ENCODE data around the gene SUCLA2. TPM values are rescaled to one million over a fixed set of nuclear protein-coding genes. Genes with fewer than 3 reads are reported as not detected.
A peak's percentile ranks its signal among the peaks of the same experiment; 100 is the strongest.
"Not testable (repeated sequence)": the region's sequence is repeated elsewhere in the genome, so short reads cannot be mapped to it uniquely, and the experiment has no call there.

SUCLA2 gene
- total RNA-seq, 2 donors from 2014 or later, result 42.1 to 45.7 TPM

DNA sequence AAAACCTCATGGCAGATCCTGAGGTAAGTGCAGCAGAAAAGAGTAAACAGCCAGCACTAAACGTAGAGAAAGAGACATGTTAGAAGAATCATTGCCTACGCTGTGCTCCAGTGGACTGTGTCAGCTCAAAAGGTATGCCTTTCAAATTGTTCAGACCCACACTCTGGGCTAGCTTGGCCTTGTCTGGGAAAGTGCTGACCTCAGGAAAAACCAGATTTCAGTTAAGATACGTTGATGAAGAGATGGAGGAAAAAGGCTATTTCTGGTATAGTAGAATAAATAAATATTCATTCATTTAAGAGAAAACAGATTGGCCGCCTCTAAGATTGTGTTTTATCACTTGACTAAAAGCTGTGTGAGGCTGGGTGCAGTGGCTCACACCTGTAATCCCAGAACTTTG lies 9.6 kb upstream of the SUCLA2 start:
- H3K27ac ChIP-seq, result no peak overlapping the region
- H3K36me3 ChIP-seq, result no peaks in the 10 kb centered on the region
- WGBS, result 62% methylated on average over 4 of the region's 4 CpGs
- H3K4me3 ChIP-seq, result no peak overlapping the region
- no peaks in the 10 kb centered on the region for H3K27me3 ChIP-seq (replicated peaks; ENCODE audit: insufficient read depth)
- TF ChIP-seq, protein P1, sequence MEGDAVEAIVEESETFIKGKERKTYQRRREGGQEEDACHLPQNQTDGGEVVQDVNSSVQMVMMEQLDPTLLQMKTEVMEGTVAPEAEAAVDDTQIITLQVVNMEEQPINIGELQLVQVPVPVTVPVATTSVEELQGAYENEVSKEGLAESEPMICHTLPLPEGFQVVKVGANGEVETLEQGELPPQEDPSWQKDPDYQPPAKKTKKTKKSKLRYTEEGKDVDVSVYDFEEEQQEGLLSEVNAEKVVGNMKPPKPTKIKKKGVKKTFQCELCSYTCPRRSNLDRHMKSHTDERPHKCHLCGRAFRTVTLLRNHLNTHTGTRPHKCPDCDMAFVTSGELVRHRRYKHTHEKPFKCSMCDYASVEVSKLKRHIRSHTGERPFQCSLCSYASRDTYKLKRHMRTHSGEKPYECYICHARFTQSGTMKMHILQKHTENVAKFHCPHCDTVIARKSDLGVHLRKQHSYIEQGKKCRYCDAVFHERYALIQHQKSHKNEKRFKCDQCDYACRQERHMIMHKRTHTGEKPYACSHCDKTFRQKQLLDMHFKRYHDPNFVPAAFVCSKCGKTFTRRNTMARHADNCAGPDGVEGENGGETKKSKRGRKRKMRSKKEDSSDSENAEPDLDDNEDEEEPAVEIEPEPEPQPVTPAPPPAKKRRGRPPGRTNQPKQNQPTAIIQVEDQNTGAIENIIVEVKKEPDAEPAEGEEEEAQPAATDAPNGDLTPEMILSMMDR (IDR thresholded peaks at IDR 0.05), result no peak
- TF ChIP-seq POLR2A (IDR thresholded peaks at IDR 0.05) (no peak), POLR2AphosphoS5 (IDR thresholded peaks at IDR 0.05) (no peak)
- H3K4me1 ChIP-seq (replicated peaks), result no peaks in the 10 kb centered on the region
- no peaks in the 10 kb centered on the region for H3K9me3 ChIP-seq
- DNase-seq (ENCODE audit: low spot score), result no peak
- intact Hi-C loops (cut with DNase I), result no loop called here

- no peaks in the 10 kb centered on the region for H3K36me3 ChIP-seq
- H3K4me3 ChIP-seq, result no peak overlapping the region
- H3K9me3 ChIP-seq, result no peaks in the 10 kb centered on the region
- H3K27me3 ChIP-seq (replicated peaks; ENCODE audit: insufficient read depth), result no peaks in the 10 kb centered on the region
- intact Hi-C loops (cut with DNase I), result no loop called here
- DNase-seq (ENCODE audit: low spot score), result no peak
- TF ChIP-seq, protein P1 (IDR thresholded peaks at IDR 0.05), result no peak
- no peaks in the 10 kb centered on the region for H3K4me1 ChIP-seq (replicated peaks)
- no peak overlapping the region for H3K27ac ChIP-seq
- whole genome bisulfite sequencing, result 23% methylated on average over 1 of the region's 1 CpG
Observed at GRCh38 chr13:48009284-48009683, 8.2 kb upstream of the SUCLA2 start.

DNA sequence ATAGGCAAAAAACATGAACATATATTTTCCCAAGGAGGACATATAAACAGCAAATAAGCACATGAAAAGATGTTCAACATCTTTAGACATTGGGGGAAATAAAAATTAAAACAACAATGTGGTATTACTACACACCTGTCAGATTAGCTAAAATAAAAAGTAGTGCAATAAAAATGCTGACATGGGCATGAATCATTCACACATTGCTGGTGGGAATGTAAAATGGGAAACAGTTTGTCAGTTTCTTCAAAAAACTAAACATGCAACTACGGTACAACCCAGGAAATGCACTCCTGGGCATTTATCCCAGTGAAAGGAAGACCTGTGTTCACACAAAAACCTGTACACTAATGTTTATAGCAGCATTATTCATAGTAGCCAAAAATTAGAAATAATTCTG lies 5.3 kb upstream of the SUCLA2 start:
- Histone ChIP-seq H3K27me3 (replicated peaks; ENCODE audit: insufficient read depth) (no peaks in the 10 kb centered on the region), H3K4me1 (replicated peaks) (no peaks in the 10 kb centered on the region), H3K4me3 (no peak overlapping the region), H3K27ac (no peak overlapping the region), H3K9me3 (no peaks in the 10 kb centered on the region), H3K36me3 (no peaks in the 10 kb centered on the region)
- 76% methylated on average over 1 of the region's 1 CpG for WGBS
- no peak for DNase-seq (ENCODE audit: low spot score)
- intact Hi-C loops (cut with DNase I), result no loop called here
- no peak for TF ChIP-seq POLR2A (IDR thresholded peaks at IDR 0.05)
- no peak for TF ChIP-seq POLR2AphosphoS5 (IDR thresholded peaks at IDR 0.05)
- TF ChIP-seq, protein P1 (IDR thresholded peaks at IDR 0.05), result no peak

DNA sequence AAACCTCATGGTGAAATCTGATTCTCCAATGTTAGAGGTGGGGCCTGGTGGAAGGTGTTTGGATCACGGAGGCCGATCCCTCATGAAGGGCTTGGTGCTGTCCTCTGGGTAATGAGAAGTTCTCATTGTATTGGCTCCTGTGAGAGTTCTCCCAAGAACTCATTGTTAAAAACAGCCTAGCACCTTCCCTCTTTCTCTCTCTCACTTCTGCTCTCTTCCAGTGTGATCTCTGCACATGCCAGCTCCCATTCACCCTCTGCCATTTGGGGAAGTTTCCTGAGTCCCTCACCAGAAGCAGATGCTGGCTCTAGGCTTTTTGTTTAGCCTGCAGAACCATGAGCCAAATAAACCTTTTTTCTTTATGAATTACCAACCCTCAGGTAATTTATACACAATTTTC lies 3.1 kb upstream of the SUCLA2 start:
- H3K27me3 ChIP-seq (replicated peaks; ENCODE audit: insufficient read depth), result no peaks in the 10 kb centered on the region
- intact Hi-C loops (cut with DNase I), result no loop called here
- DNase-seq (ENCODE audit: low spot score), result no peak
- H3K4me1 ChIP-seq (replicated peaks), result no peaks in the 10 kb centered on the region
- WGBS, result 93% methylated on average over 2 of the region's 2 CpGs
- H3K27ac ChIP-seq, result no peak overlapping the region
- no peaks in the 10 kb centered on the region for H3K9me3 ChIP-seq
- no peak overlapping the region for H3K4me3 ChIP-seq
- H3K36me3 ChIP-seq, result no peaks in the 10 kb centered on the region
- TF ChIP-seq POLR2A (IDR thresholded peaks at IDR 0.05) (no peak), POLR2AphosphoS5 (IDR thresholded peaks at IDR 0.05) (no peak)
- TF ChIP-seq, protein P1 (IDR thresholded peaks at IDR 0.05), result no peak

DNA sequence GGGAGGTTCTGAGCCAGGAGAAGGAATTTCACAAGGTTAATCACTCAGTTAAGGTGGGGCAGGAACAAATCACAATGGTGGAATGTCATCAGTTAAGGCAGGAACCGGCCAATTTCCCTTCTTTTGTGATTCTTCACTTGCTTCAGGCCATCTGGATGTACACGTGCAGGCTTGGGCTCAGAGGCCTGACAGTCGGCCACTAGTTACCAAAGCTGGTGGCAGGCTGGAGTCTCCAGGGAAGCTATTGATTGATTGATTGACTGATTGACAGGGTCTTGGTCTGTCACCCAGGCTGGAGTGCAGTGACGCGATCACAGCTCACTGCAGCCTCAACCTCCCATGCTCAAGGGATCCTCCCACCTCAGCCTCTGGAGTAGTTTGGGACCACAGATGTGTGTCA lies 926 bp upstream of the SUCLA2 start:
- H3K27me3 ChIP-seq (replicated peaks; ENCODE audit: insufficient read depth); H3K4me1 ChIP-seq (replicated peaks); H3K9me3 ChIP-seq; H3K27ac ChIP-seq; H3K36me3 ChIP-seq; DNase-seq (ENCODE audit: low spot score); intact Hi-C loops (cut with DNase I): not testable (repeated sequence)
- WGBS, result 44% methylated on average over 5 of the region's 5 CpGs
- H3K4me3 ChIP-seq, result peak overlapping the region in 1 of 2 donors; percentile 90
